Measurements from ENCODE around the gene CHRM4.
"Not testable (repeated sequence)": the region's sequence is repeated elsewhere in the genome, so short reads cannot be mapped to it uniquely, and the experiment has no call there.

GRCh38 chr11:46379482-46380293, 11.9 kb downstream of the CHRM4 start:
- not testable (repeated sequence) for TF ChIP-seq ZNF274 (IDR thresholded peaks at IDR 0.05; ENCODE audit: low read depth, low read length); YY1 (IDR thresholded peaks at IDR 0.05; ENCODE audit: insufficient read depth, insufficient read length)

All from NT2/D1 (cell line).